Stomach (tissue), 4 donors: ENCODE results near the gene RYR3.

Experiments used
- EP300 ChIP-seq: sonication (generic); formaldehyde crosslinking; IDR thresholded peaks from one replicate; pipeline ENCODE4 v1.6.1; 2017; ENCODE audit warnings: antibody characterized with exemption
- POLR2A ChIP-seq, 4 donors: fragments of 450-650 bp; IDR thresholded peaks; one replicate each; pipeline ENCODE4 v1.6.1; 2016; ENCODE audit warnings: antibody characterized with exemption in 4 of 4, control low read depth in 2 of 4, mild to moderate bottlenecking in 1 of 4, moderate library complexity in 1 of 4
- TF ChIP-seq, protein P1 (sequence below), 7 experiments: fragments of 450-650 bp in 4 of 7; fragments of 200-600 bp in 3 of 7; sonication (generic) in 3 of 7; IDR thresholded peaks; one replicate each; pipeline ENCODE4 v1.5.1; 2016 to 2019; ENCODE audit warnings: antibody characterized with exemption in 7 of 7, control low read depth in 2 of 7, mild to moderate bottlenecking in 1 of 7

DNA sequence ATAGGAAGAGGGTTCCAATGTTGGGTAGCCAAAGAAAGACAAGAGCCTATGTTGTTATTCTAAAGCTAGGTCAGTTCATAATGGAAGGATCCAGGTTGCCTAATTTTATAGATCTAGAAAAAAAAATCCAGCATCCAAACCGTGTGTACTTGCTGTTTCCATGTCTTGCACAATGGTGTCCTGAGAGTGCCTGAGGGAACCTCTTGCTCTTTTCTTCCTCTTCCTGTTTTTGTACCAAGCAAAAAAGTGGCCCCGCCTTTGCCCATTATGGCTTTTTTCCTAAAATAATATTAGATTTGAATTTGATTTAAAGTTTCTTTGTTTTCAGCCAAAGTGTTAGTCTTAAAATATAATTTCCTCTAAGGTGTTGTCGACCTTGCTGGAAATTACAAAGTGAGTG, 224.4 kb downstream of the RYR3 start:
- TF ChIP-seq, protein P1, sequence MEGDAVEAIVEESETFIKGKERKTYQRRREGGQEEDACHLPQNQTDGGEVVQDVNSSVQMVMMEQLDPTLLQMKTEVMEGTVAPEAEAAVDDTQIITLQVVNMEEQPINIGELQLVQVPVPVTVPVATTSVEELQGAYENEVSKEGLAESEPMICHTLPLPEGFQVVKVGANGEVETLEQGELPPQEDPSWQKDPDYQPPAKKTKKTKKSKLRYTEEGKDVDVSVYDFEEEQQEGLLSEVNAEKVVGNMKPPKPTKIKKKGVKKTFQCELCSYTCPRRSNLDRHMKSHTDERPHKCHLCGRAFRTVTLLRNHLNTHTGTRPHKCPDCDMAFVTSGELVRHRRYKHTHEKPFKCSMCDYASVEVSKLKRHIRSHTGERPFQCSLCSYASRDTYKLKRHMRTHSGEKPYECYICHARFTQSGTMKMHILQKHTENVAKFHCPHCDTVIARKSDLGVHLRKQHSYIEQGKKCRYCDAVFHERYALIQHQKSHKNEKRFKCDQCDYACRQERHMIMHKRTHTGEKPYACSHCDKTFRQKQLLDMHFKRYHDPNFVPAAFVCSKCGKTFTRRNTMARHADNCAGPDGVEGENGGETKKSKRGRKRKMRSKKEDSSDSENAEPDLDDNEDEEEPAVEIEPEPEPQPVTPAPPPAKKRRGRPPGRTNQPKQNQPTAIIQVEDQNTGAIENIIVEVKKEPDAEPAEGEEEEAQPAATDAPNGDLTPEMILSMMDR (IDR thresholded peaks at IDR 0.05): no peak
- TF ChIP-seq POLR2A (IDR thresholded peaks at IDR 0.05) (no peak), EP300 (no peak)
